Gastroesophageal sphincter (tissue), 2 donors: ENCODE results near the gene PLCL1.

Source experiments
- EP300 ChIP-seq: sonication (generic); formaldehyde crosslinking; IDR thresholded peaks from one replicate; pipeline ENCODE4 v1.6.1; 2017; ENCODE audit warnings: antibody characterized with exemption, mild to moderate bottlenecking
- POLR2A ChIP-seq, 2 donors: fragments of 450-650 bp; IDR thresholded peaks; one replicate each; pipeline ENCODE4 v1.6.1; 2017; ENCODE audit warnings: antibody characterized with exemption in 2 of 2, mild to moderate bottlenecking in 2 of 2, moderate library complexity in 1 of 2

DNA sequence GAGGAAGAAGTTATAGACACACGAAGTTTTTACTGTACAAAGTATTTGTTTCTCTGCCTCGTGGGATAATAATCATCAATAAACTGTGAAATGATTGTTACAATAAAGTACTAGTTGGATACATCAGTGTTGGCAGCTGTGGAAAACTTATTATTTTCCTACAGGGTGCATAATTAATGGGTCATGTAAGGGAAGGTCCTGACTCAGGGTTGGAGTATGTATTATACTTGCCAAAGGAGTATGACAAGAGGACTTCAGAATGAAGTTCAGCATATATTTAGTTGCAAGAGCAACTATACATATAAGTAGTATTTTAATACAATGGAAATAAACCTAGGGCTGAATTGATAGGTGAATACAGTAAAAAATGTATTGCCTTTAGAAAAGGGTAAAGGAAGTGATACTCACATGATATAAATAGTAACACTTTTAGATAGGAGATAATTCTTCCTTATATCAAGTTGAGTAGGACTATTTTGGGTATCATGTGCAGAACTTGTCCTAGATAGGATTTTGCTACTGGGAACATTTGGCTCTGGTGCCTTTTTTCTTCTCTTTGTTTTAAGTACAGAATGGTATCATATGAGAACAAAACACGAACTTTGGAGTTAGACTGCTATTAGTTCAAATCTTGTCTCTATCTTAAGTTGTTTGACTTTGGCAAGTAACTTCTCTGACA lies 79.1 kb downstream of the PLCL1 start:
- TF ChIP-seq POLR2A (IDR thresholded peaks at IDR 0.05) (no peak), EP300 (no peak)
